MM.1S (cell line): Measurements from ENCODE around the gene PLGLB1.
"Not testable (repeated sequence)": the region's sequence is repeated elsewhere in the genome, so short reads cannot be mapped to it uniquely, and the experiment has no call there.

ENCODE experiments used
- DNase-seq: peaks from one replicate; pipeline ENCODE4 v3.0.0-alpha.2; 2015
- H2AFZ ChIP-seq: fragments of 300-600 bp; sonication (generic); 2 replicates; pipeline ENCODE4 v1.6.0; 2016; ENCODE audit warnings: antibody characterized with exemption, low read length
- H3F3A ChIP-seq: fragments of 300-600 bp; sonication (generic); 2 replicates; pipeline ENCODE4 v1.6.1; 2016; ENCODE audit warnings: mild to moderate bottlenecking, antibody characterized with exemption, low read length, moderate library complexity, mixed read lengths; ENCODE audit not compliant: insufficient read depth
- H3K27ac ChIP-seq: fragments of 300-600 bp; sonication (generic); 2 replicates; pipeline ENCODE4 v1.5.1; 2016; ENCODE audit warnings: mild to moderate bottlenecking, low read length
- H3K27me3 ChIP-seq: fragments of 300-600 bp; sonication (generic); replicated peaks from 2 replicates; pipeline ENCODE4 v1.6.0; 2016; ENCODE audit warnings: low read length; ENCODE audit not compliant: insufficient read depth
- H3K36me3 ChIP-seq: fragments of 300-600 bp; sonication (generic); replicated peaks from 2 replicates; pipeline ENCODE4 v1.6.1; 2016; ENCODE audit warnings: mild to moderate bottlenecking, low read length, mixed read lengths; ENCODE audit not compliant: insufficient read depth
- H3K4me1 ChIP-seq: fragments of 300-600 bp; sonication (generic); 2 replicates; pipeline ENCODE4 v1.6.1; 2016; ENCODE audit warnings: low read length, mixed read lengths
- H3K4me2 ChIP-seq: fragments of 300-600 bp; sonication (generic); 2 replicates; pipeline ENCODE4 v1.6.0; 2016; ENCODE audit warnings: low read depth, low read length
- H3K4me3 ChIP-seq: fragments of 300-600 bp; sonication (generic); 2 replicates; pipeline ENCODE4 v1.5.1; 2016; ENCODE audit warnings: low read length, mixed read lengths
- H3K79me2 ChIP-seq: fragments of 300-600 bp; sonication (generic); 2 replicates; pipeline ENCODE4 v1.6.1; 2016; ENCODE audit warnings: mixed run types, low read length, mixed read lengths
- H3K9ac ChIP-seq: fragments of 300-600 bp; sonication (generic); 2 replicates; pipeline ENCODE4 v1.6.1; 2016; ENCODE audit warnings: low read length, mixed read lengths
- H3K9me2 ChIP-seq: fragments of 300-600 bp; sonication (generic); replicated peaks from 2 replicates; pipeline ENCODE4 v1.6.1; 2016; ENCODE audit warnings: mild to moderate bottlenecking, low read length, mixed read lengths; ENCODE audit not compliant: insufficient read depth
- H3K9me3 ChIP-seq: fragments of 300-600 bp; sonication (generic); replicated peaks from 2 replicates; pipeline ENCODE4 v1.6.1; 2016; ENCODE audit warnings: mild to moderate bottlenecking, low read length, mixed read lengths; ENCODE audit not compliant: insufficient read depth
- H4K20me1 ChIP-seq: fragments of 300-600 bp; sonication (generic); 2 replicates; pipeline ENCODE4 v1.6.1; 2016; ENCODE audit warnings: mild to moderate bottlenecking, low read length, moderate library complexity, mixed read lengths; ENCODE audit not compliant: insufficient read depth

PLGLB1 gene

DNA sequence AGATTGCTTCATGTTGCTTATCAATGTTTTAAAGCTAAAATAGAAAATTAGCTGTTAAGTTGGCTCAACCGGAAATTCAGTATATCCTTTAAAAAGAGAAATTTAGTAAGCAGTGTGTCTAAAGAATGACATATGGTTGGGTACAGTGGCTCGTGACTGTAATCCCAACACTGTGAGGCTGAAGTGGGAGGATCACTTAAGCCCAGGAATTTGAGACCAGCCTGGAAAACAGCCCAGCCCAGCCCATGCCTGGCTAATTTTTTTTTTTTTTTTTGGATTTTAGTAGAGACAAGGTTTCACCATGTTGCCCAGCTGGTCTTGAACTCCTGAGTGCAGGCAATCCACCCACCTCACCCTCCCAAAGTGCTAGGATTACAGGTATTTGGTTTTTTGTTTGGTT, 17.2 kb downstream of the PLGLB1 start:
- H3K4me2 ChIP-seq, H2AFZ ChIP-seq, H3K4me1 ChIP-seq, H3K4me3 ChIP-seq, H3K36me3 ChIP-seq, H3F3A ChIP-seq, H3K9me2 ChIP-seq, H4K20me1 ChIP-seq, H3K79me2 ChIP-seq, H3K27me3 ChIP-seq, DNase-seq, H3K9ac ChIP-seq, H3K9me3 ChIP-seq, H3K27ac ChIP-seq: not testable (repeated sequence)
